IMR-90 (cell line): ENCODE results near the gene POLR3GL. TPM values are rescaled to one million over a fixed set of nuclear protein-coding genes. Genes with fewer than 3 reads are reported as not detected.
A peak's percentile ranks its signal among the peaks of the same experiment; 100 is the strongest.

Experiments
- ATAC-seq: fragments of 200-7000 bp; cut with Tn5 transposase; 2 replicates; pipeline ENCODE4 v1.9.1; 2020; ENCODE audit warnings: low read depth, mild to moderate bottlenecking, moderate library complexity
- Bru-seq: library from RNA; stranded (reverse); fragments of 400-500 nt; gene quantifications from one replicate; lab custom pipeline; 2021; lab: Mats Ljungman, UMichigan
- BruChase-seq, 2 experiments: library from RNA; stranded (reverse); fragments of 400-500 nt; gene quantifications; one replicate each; lab custom pipeline; 2021; lab: Mats Ljungman, UMichigan
- BruUV-seq: library from RNA; stranded (reverse); fragments of 400-500 nt; replicated peaks from 2 replicates; lab custom pipeline; 2021; lab: Mats Ljungman, UMichigan
- CTCF ChIA-PET: fragments of 300-600 bp; formaldehyde crosslinking; extraction: SDS; loops from one replicate; lab custom pipeline; 2021; ENCODE audit warnings: antibody characterized with exemption; lab: Yijun Ruan, JAX
- POLR2A ChIA-PET: fragments of 300-600 bp; sonication (Branson Sonifier 250); formaldehyde crosslinking; loops from one replicate; lab custom pipeline; 2022; ENCODE audit warnings: antibody characterized with exemption; ENCODE audit not compliant: unreplicated experiment; lab: Charles Lee
- DNase-seq: peaks from one replicate; pipeline ENCODE4 v3.0.0; 2013
- H2AFZ ChIP-seq: replicated peaks from 2 replicates; pipeline ENCODE3; 2013; ENCODE audit warnings: low read length, mild to moderate bottlenecking; ENCODE audit not compliant: poor library complexity
- H2AK5ac ChIP-seq: 2 replicates; pipeline ENCODE4 v1.6.1; 2013; ENCODE audit warnings: low read depth, low read length, inconsistent platforms
- H2AK9ac ChIP-seq: replicated peaks from 2 replicates; pipeline ENCODE3; 2013; ENCODE audit warnings: mild to moderate bottlenecking, low read depth, low read length, moderate library complexity; ENCODE audit not compliant: poor library complexity
- H2BK120ac ChIP-seq: 2 replicates; pipeline ENCODE4 v1.6.1; 2013; ENCODE audit warnings: low read depth, low read length, inconsistent platforms
- H2BK15ac ChIP-seq: 3 replicates; pipeline ENCODE4 v1.6.1; 2013; ENCODE audit warnings: low read depth, low read length, inconsistent platforms
- H2BK20ac ChIP-seq: 2 replicates; pipeline ENCODE4 v1.6.1; 2013; ENCODE audit warnings: low read depth, mild to moderate bottlenecking, inconsistent platforms, low read length, moderate library complexity
- H2BK5ac ChIP-seq: 2 replicates; pipeline ENCODE4 v1.6.1; 2013; ENCODE audit warnings: mild to moderate bottlenecking, low read depth, low read length, inconsistent platforms; ENCODE audit not compliant: poor library complexity, severe bottlenecking
- H3K14ac ChIP-seq: replicated peaks from 2 replicates; pipeline ENCODE4 v1.6.1; 2013; ENCODE audit warnings: low read depth, low read length, inconsistent platforms
- H3K18ac ChIP-seq: 2 replicates; pipeline ENCODE4 v1.6.1; 2013; ENCODE audit warnings: low read depth, low read length, control low read depth
- H3K23ac ChIP-seq: 2 replicates; pipeline ENCODE4 v1.6.1; 2013; ENCODE audit warnings: low read depth, low read length, inconsistent platforms
- H3K27ac ChIP-seq: 2 replicates; pipeline ENCODE4 v1.5.1; 2013; ENCODE audit warnings: mild to moderate bottlenecking, control low read depth, low read length; ENCODE audit not compliant: insufficient read depth
- H3K27me3 ChIP-seq: 2 replicates; pipeline ENCODE4 v1.6.1; 2013; ENCODE audit warnings: low read length; ENCODE audit not compliant: control insufficient read depth, insufficient read depth
- H3K36me3 ChIP-seq: 2 replicates; pipeline ENCODE4 v1.6.1; 2013; ENCODE audit warnings: low read length, mixed read lengths; ENCODE audit not compliant: control insufficient read depth, insufficient read depth
- H3K4ac ChIP-seq: 2 replicates; pipeline ENCODE4 v1.6.1; 2013; ENCODE audit warnings: low read depth, low read length, inconsistent platforms
- H3K4me1 ChIP-seq: 2 replicates; pipeline ENCODE4 v1.6.1; 2013; ENCODE audit warnings: low read length, mixed read lengths; ENCODE audit not compliant: control insufficient read depth, insufficient read depth
- H3K4me2 ChIP-seq: 2 replicates; pipeline ENCODE4 v1.6.1; 2013; ENCODE audit warnings: low read depth, mild to moderate bottlenecking, control low read depth, low read length, moderate library complexity
- H3K4me3 ChIP-seq: 2 replicates; pipeline ENCODE4 v1.5.1; 2013; ENCODE audit warnings: low read depth, mild to moderate bottlenecking, control low read depth, low read length, moderate library complexity; ENCODE audit not compliant: insufficient read depth
- H3K56ac ChIP-seq: 2 replicates; pipeline ENCODE4 v1.6.1; 2013; ENCODE audit warnings: low read length, inconsistent platforms; ENCODE audit not compliant: insufficient read depth; ENCODE audit errors: extremely low read depth
- H3K79me1 ChIP-seq, 2 experiments: 2 replicates each; pipeline ENCODE4 v1.6.1; 2013; ENCODE audit warnings: low read length in 2 of 2, inconsistent platforms in 1 of 2, low read depth in 1 of 2
- H3K9ac ChIP-seq: 2 replicates; pipeline ENCODE4 v1.6.1; 2013; ENCODE audit warnings: low read depth, low read length, control low read depth
- H3K9me1 ChIP-seq: 2 replicates; pipeline ENCODE4 v1.6.1; 2013; ENCODE audit warnings: low read length, inconsistent platforms; ENCODE audit not compliant: insufficient read depth
- H3K9me3 ChIP-seq: 2 replicates; pipeline ENCODE4 v1.6.1; 2013; ENCODE audit warnings: low read length; ENCODE audit not compliant: control insufficient read depth, insufficient read depth
- H4K20me1 ChIP-seq: 2 replicates; pipeline ENCODE4 v1.6.1; 2013; ENCODE audit warnings: low read length, inconsistent platforms; ENCODE audit not compliant: insufficient read depth
- H4K5ac ChIP-seq: 2 replicates; pipeline ENCODE4 v1.6.1; 2013; ENCODE audit warnings: mild to moderate bottlenecking, low read depth, low read length, control low read depth
- H4K8ac ChIP-seq, 2 experiments: 2 replicates each; pipeline ENCODE4 v1.6.1; 2013; ENCODE audit warnings: low read depth in 2 of 2, low read length in 2 of 2, control low read depth in 1 of 2, inconsistent platforms in 1 of 2
- H4K91ac ChIP-seq: 2 replicates; pipeline ENCODE4 v1.6.1; 2013; ENCODE audit warnings: low read depth, low read length, inconsistent platforms; ENCODE audit not compliant: insufficient read depth
- CHD1 ChIP-seq: IDR thresholded peaks from 2 replicates; pipeline ENCODE4 v1.6.1; 2012; ENCODE audit warnings: low read depth, low read length, improper control_type of control experiment
- MAZ ChIP-seq: IDR thresholded peaks from 2 replicates; pipeline ENCODE4 v1.6.1; 2012; ENCODE audit warnings: low read depth, mild to moderate bottlenecking, low read length, improper control_type of control experiment, moderate library complexity, borderline replicate concordance
- MXI1 ChIP-seq: IDR thresholded peaks from 2 replicates; pipeline ENCODE4 v1.6.1; 2012; ENCODE audit warnings: low read depth, mild to moderate bottlenecking, low read length, moderate library complexity, borderline replicate concordance
- RAD21 ChIP-seq: IDR thresholded peaks from 2 replicates; pipeline ENCODE4 v1.6.1; 2012; ENCODE audit warnings: low read length, improper control_type of control experiment
- WGBS, 2 experiments: methylation state at CpG; one replicate each; pipeline versions ENCODE4 v1.1.5 to v1.1.7; 2013; ENCODE audit warnings: missing lambda C conversion rate in 2 of 2; ENCODE audit not compliant: insufficient read length in 1 of 2; ENCODE audit errors: extremely low coverage in 2 of 2; 5-methylcytosine and 5-hydroxymethylcytosine counted together
- dilution Hi-C: fragments of 300-500 bp; cut with HindIII; formaldehyde crosslinking; loops from one replicate; pipeline ENCODE4 v1.14.3; 2018; ENCODE audit warnings: low sequenced_read_pairs; ENCODE audit not compliant: unreplicated experiment
- in situ Hi-C: fragments of 300-500 bp; cut with MboI; formaldehyde crosslinking; loops from 3 replicates; pipeline ENCODE4 v1.14.3; 2019; ENCODE audit warnings: low sequenced_read_pairs, inconsistent platforms, mixed read lengths
- intact Hi-C: fragments of 100-400 bp; cut with micrococcal nuclease; formaldehyde crosslinking; loops from 2 replicates; pipeline ENCODE4 v1.10.0; 2022
- long read RNA-seq: library from polyadenylated mRNA; unstranded; transcript quantifications from one replicate; pipeline ENCODE4 v2.0.0, GENCODE V29; 2021; ENCODE audit not compliant: unreplicated experiment
- polyA plus RNA-seq, 3 experiments: library from polyadenylated mRNA; depleted of rRNA; stranded (reverse); fragments of >200 nt; gene quantifications; 2 replicates each; pipeline ENCODE4 v1.2.3, GENCODE V29; 2012; ENCODE audit warnings: low replicate concordance in 1 of 3
- total RNA-seq: library from RNA; depleted of rRNA; stranded (reverse); fragments of >200 nt; gene quantifications from 2 replicates; pipeline ENCODE4 v1.2.3, GENCODE V29; 2012; rRNA removed

POLR3GL gene
- total RNA-seq (7.9 and 10.3 TPM in 2 replicates), polyA plus RNA-seq (2012; rRNA removed) (15.3 and 16.3 TPM in 2 replicates), Bru-seq, nascent RNA (percentile 80 among the genes with signal in this experiment), BruChase-seq, experiment 1, labeled RNA remaining after a 6-hour chase (percentile 88 among the genes with signal in this experiment), BruChase-seq, experiment 2, labeled RNA remaining after a 2-hour chase (percentile 83 among the genes with signal in this experiment)
- 7.8 and 9.4 TPM in 2 replicates for polyA plus RNA-seq (2012; cell fraction: cytosol; rRNA removed)
- polyA plus RNA-seq (2012; cell fraction: nucleus; rRNA removed; ENCODE audit: low replicate concordance), result 4.0 and 8.8 TPM in 2 replicates
- long read RNA-seq, transcript POLR3GL-202 (8 exons, 1,165 nt), result major isoform, 13 of 21 reads
- long read RNA-seq, partial matches to known transcripts, result 6 of 21 reads
- long read RNA-seq, other reads (novel, unspliced or antisense), result 0 of 21 reads

- in situ Hi-C loops, result loop anchor here (5.0 kb wide), 1 partner anchor 47 kb away; the partner anchor contains the start of gene PEX11B
- Histone ChIP-seq H3K18ac (peak within 1 kb of the TSS; percentile 46), H2AFZ (peak within 1 kb of the TSS; percentile 92), H3K79me1 (peaks cover 0 to 44% of the 10 kb centered on the region in 2 experiments; a peak in 3 of 4 replicates), H3K23ac (peak within 1 kb of the TSS; percentile 96), H3K9ac (peak within 1 kb of the TSS; percentile 83), H4K5ac (peak within 1 kb of the TSS; percentile 82), H3K36me3 (no peaks in the 10 kb centered on the region), H2BK120ac (peak within 1 kb of the TSS; percentile 80), H3K27me3 (no peaks in the 10 kb centered on the region), H3K9me3 (peaks cover 2% of the 10 kb centered on the region), H4K8ac (peak within 1 kb of the TSS; percentile 79 to 95), H2BK20ac (peak within 1 kb of the TSS; percentile 41; the same call in 1 of the 2 replicates), H2AK9ac (peak within 1 kb of the TSS; percentile 45), H2BK5ac (peak within 1 kb of the TSS; percentile 75), H3K56ac (peak within 1 kb of the TSS; percentile 86), H3K4me1 (peaks cover 28% of the 10 kb centered on the region), H2BK15ac (peak within 1 kb of the TSS; percentile 62; the same call in 1 of the 3 replicates), H3K14ac (peak within 1 kb of the TSS; percentile 98), H3K4me3 (peak within 1 kb of the TSS; percentile 61), H3K4ac (peak within 1 kb of the TSS; percentile 93), H4K91ac (peak within 1 kb of the TSS; percentile 81), H3K9me1 (peaks cover 10% of the 10 kb centered on the region), H4K20me1 (no peaks in the 10 kb centered on the region), H3K27ac (peak within 1 kb of the TSS; percentile 76), H2AK5ac (peak within 1 kb of the TSS; percentile 92), H3K4me2 (peak within 1 kb of the TSS; percentile 88)
- TF ChIP-seq RAD21, result no peak
- peak; percentile 61; the same call in 1 of the 2 replicates for TF ChIP-seq MAZ
- TF ChIP-seq MXI1, result no peak
- TF ChIP-seq CHD1, result no peak
- CTCF ChIA-PET, result interaction anchor here (0.8 to 2.2 kb wide), 4 partner anchors 13 to 73 kb away, joined by 3 to 18 read pairs (median 4); partner anchors contain the start of gene RBM8A
- WGBS, 2 experiments, result 2% methylated on average over 11 of the region's 37 CpGs; no CpG with 5 or more reads in 1 of the 2 experiments
- ATAC-seq (peak; percentile 86), DNase-seq (peak; percentile 89)
- POLR2A ChIA-PET, result interaction anchor here (0.6 to 1.1 kb wide), 2 partner anchors 37 to 41 kb away, joined by 3 to 4 read pairs; partner anchors contain the start of gene RBM8A
- no TSS peak for BruUV-seq
- dilution Hi-C loops, result no loop called here
- intact Hi-C loops, result loop anchor here (1.0 to 2.0 kb wide), 3 partner anchors 13 to 38 kb away; partner anchors contain the start of genes RBM8A and TXNIP
Observed at GRCh38 chr1:145964328-145965118, at the start of gene POLR3GL, which contains the start of gene ANKRD34A. TSS of gene POLR3GL (plus strand) at chr1:145964690. CDS start at chr1:145974866, 10,176 bp downstream. TSS of gene ANKRD34A (minus strand) at chr1:145964575. CDS start at chr1:145961759, 2,816 bp downstream.
